ENCODE data around the gene PRRG4.

DNA sequence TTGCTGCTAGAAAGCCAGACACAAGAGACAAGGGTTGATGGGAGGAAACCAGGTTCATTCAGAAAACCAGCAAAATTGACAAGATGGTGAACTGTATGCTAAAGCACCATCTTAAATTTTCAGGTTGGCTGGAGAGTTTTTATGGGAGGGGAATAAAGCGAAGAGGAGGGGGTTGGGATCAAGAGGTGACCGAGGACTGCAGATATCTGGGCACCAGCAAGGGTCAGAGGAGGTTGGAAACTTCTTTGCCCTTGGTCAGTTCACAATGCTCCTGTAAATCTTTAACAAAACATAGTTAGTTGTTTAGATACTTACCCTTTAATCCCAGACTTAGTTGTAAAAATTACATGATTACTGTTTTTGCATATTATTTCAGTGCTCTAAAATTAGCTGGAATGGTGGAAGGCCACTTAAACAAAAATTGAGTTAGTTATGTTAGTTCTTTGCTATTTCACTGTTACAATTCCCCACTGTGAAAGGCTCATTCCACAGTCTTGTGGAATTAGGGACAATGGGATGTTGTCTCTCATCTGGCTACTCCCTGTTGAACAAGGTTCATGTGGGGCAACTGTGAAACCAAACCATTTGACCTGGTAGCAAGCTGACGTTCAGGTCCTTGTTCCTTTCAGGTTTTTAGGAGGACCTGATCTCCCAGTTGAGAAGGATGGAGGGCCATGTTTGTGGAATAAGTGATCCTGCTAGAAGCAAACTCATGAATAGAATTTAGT lies 32.3 kb downstream of the PRRG4 start:
- TF ChIP-seq EP300 (IDR thresholded peaks at IDR 0.05) (no peak), POLR2AphosphoS5 (IDR thresholded peaks at IDR 0.05) (no peak), POLR2A (IDR thresholded peaks at IDR 0.05) (no peak)
- TF ChIP-seq, protein P1, sequence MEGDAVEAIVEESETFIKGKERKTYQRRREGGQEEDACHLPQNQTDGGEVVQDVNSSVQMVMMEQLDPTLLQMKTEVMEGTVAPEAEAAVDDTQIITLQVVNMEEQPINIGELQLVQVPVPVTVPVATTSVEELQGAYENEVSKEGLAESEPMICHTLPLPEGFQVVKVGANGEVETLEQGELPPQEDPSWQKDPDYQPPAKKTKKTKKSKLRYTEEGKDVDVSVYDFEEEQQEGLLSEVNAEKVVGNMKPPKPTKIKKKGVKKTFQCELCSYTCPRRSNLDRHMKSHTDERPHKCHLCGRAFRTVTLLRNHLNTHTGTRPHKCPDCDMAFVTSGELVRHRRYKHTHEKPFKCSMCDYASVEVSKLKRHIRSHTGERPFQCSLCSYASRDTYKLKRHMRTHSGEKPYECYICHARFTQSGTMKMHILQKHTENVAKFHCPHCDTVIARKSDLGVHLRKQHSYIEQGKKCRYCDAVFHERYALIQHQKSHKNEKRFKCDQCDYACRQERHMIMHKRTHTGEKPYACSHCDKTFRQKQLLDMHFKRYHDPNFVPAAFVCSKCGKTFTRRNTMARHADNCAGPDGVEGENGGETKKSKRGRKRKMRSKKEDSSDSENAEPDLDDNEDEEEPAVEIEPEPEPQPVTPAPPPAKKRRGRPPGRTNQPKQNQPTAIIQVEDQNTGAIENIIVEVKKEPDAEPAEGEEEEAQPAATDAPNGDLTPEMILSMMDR (IDR thresholded peaks at IDR 0.05): no peak

Data from gastroesophageal sphincter (tissue), 3 donors.